NCI-H187 treated with DMSO at 0.1 percent for 48 hours (cell line): ENCODE measurements around the gene ABCF1.

Experiments
- DNase-seq: peaks from one replicate; lab custom pipeline; 2025; lab: John Stamatoyannopoulos, UW

ABCF1 gene

GRCh38 chr6:30626484-30627366 lies 55.5 kb downstream of the ABCF1 start, which contains the start of gene ATAT1:
ATAT1 (plus strand) TSS chr6:30626874.
- DNase-seq, result no peak

DNA sequence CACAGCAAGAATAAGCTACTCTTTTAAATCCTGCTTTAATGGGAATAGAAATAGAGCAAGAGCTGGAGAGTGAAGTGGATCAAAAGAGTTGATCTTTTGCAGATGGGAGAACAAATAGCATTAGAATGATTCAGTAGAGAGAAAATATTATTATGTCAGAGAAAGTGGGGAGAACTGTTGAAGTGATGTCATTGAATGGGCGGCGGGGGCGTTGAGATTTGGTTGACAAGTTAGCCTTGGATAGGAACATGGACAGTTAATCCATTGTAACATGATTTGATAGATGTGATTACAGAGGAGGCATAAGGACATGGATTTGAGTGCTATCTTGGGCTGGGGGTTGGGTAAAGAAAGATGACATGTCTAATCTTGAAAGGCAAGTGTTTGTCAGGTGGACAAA lies 64.6 kb downstream of the ABCF1 start:
- DNase-seq, result no peak

- DNase-seq, result no peak
Observed at GRCh38 chr6:30640481-30640880, 69.2 kb downstream of the ABCF1 start.

- DNase-seq, result no peak
Observed at GRCh38 chr6:30641048-30641447, 69.8 kb downstream of the ABCF1 start.
